ENCODE data around the gene TNIP3.

TNIP3 gene

DNA sequence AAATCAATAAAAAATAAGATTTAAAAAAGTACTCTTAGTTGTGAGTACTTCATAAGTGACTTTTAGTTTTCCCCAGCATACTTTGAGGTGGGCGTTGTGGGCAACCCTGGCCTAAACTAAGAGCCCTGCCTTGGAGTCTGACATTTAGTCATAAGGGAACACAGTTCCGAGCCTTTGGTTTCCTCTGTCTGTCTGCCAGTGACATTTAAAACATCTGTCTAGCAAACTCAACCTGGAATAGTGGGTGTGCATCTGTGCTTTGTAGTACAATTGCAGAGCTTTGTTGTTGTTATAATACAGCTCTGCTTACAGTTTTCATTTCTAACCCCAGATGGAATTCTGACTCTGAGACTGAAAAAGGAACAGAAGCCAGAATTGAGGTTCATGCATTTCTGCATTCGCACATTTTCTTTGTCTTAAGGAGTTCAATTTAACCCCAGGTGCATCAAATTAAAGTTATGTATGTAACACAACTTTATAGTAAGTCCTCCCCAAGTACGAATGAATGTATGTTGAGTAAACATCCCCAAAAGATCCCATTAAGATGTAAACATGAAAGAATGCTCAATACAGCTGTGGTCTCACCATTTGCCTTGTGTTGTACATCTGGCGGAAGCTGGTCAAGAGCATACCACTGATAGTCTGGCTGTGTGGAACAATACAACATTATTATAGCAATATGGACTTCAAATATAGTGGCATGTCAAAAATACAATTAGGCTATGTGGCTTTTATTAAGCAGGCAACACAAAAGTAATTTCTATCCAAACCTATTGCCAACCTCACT is 25.9 kb downstream of the TNIP3 start:
- Histone ChIP-seq H3K4me3 (ENCODE audit: extremely low read depth, insufficient read depth, low read length, poor library complexity, severe bottlenecking) (no peak overlapping the region), H3K36me3 (ENCODE audit: control insufficient read depth, insufficient read depth, low read length) (no peaks in the 10 kb centered on the region), H3K4me1 (ENCODE audit: control insufficient read depth, insufficient read depth, low read length, poor library complexity, severe bottlenecking) (peaks cover 6% of the 10 kb centered on the region), H3K27ac (ENCODE audit: low read depth, low read length, severe bottlenecking) (no peak overlapping the region), H3K9me3 (ENCODE audit: control insufficient read depth, low read length) (no peaks in the 10 kb centered on the region)
- 60 to 100% methylated on average over 1 to 2 of the region's 5 CpGs for WGBS, 2 experiments (ENCODE audit: insufficient coverage in 2 of 2)

DNA sequence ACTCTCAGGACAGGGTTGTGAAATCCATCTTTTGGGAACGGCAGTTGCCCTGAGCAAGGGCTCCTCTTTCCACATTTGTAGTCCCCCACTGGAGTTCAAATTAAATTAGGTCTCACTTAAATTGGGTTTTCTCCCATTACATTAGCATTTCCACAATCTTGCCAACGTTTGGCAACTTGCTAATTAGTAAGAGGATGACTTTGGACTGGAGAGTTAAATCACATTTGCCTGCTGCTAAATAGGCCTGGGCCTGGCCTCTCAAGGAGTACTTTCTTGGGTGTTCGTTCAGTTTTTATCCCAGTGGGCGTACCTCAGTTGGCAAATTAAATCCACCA is 33.8 kb downstream of the TNIP3 start:
- 71 to 95% methylated on average over 2 to 3 of the region's 4 CpGs for WGBS, 2 experiments (ENCODE audit: insufficient coverage in 2 of 2)
- Histone ChIP-seq H3K27ac (ENCODE audit: low read depth, low read length, severe bottlenecking) (no peak overlapping the region), H3K9me3 (ENCODE audit: control insufficient read depth, low read length) (no peaks in the 10 kb centered on the region), H3K4me3 (ENCODE audit: extremely low read depth, insufficient read depth, low read length, poor library complexity, severe bottlenecking) (no peak overlapping the region), H3K36me3 (ENCODE audit: control insufficient read depth, insufficient read depth, low read length) (no peaks in the 10 kb centered on the region), H3K4me1 (ENCODE audit: control insufficient read depth, insufficient read depth, low read length, poor library complexity, severe bottlenecking) (peaks cover 4% of the 10 kb centered on the region)

GRCh38 chr4:121129606-121130325 is 34.4 kb downstream of the TNIP3 start:
- peaks cover 6% of the 10 kb centered on the region for H3K4me1 ChIP-seq (ENCODE audit: control insufficient read depth, insufficient read depth, low read length, poor library complexity, severe bottlenecking)
- WGBS, 2 experiments (ENCODE audit: insufficient coverage in 2 of 2), result 95 to 100% methylated on average over 1 to 2 of the region's 4 CpGs

GRCh38 chr4:121127100-121127499 is 37.0 kb downstream of the TNIP3 start:
- H3K9me3 ChIP-seq (ENCODE audit: control insufficient read depth, low read length), result no peaks in the 10 kb centered on the region
- WGBS, 2 experiments (ENCODE audit: insufficient coverage in 2 of 2), result 83% methylated on average over 1 of the region's 1 CpG; no CpG with 5 or more reads in 1 of the 2 experiments
- H3K36me3 ChIP-seq (ENCODE audit: control insufficient read depth, insufficient read depth, low read length), result no peaks in the 10 kb centered on the region
- no peak overlapping the region for H3K27ac ChIP-seq (ENCODE audit: low read depth, low read length, severe bottlenecking)
- H3K4me1 ChIP-seq (ENCODE audit: control insufficient read depth, insufficient read depth, low read length, poor library complexity, severe bottlenecking), result peaks cover 9% of the 10 kb centered on the region
- no peak overlapping the region for H3K4me3 ChIP-seq (ENCODE audit: extremely low read depth, insufficient read depth, low read length, poor library complexity, severe bottlenecking)

More at GRCh38 chr4:121129606-121130325, 34.4 kb downstream of the TNIP3 start:
- no peaks in the 10 kb centered on the region for H3K9me3 ChIP-seq (ENCODE audit: control insufficient read depth, low read length)
- H3K4me3 ChIP-seq (ENCODE audit: extremely low read depth, insufficient read depth, low read length, poor library complexity, severe bottlenecking), result no peak overlapping the region
- H3K27ac ChIP-seq (ENCODE audit: low read depth, low read length, severe bottlenecking), result no peak overlapping the region
- no peaks in the 10 kb centered on the region for H3K36me3 ChIP-seq (ENCODE audit: control insufficient read depth, insufficient read depth, low read length)

- H3K4me1 ChIP-seq (ENCODE audit: control insufficient read depth, insufficient read depth, low read length, poor library complexity, severe bottlenecking), result peaks cover 9% of the 10 kb centered on the region
- H3K4me3 ChIP-seq (ENCODE audit: extremely low read depth, insufficient read depth, low read length, poor library complexity, severe bottlenecking), result no peak overlapping the region
- 83% methylated on average over 4 of the region's 6 CpGs; no CpG with 5 or more reads in 1 of the 2 experiments for WGBS, 2 experiments (ENCODE audit: insufficient coverage in 2 of 2)
- no peaks in the 10 kb centered on the region for H3K9me3 ChIP-seq (ENCODE audit: control insufficient read depth, low read length)
- H3K27ac ChIP-seq (ENCODE audit: low read depth, low read length, severe bottlenecking), result no peak overlapping the region
- no peaks in the 10 kb centered on the region for H3K36me3 ChIP-seq (ENCODE audit: control insufficient read depth, insufficient read depth, low read length)
Measured at GRCh38 chr4:121126449-121127006, 37.6 kb downstream of the TNIP3 start.

DNA sequence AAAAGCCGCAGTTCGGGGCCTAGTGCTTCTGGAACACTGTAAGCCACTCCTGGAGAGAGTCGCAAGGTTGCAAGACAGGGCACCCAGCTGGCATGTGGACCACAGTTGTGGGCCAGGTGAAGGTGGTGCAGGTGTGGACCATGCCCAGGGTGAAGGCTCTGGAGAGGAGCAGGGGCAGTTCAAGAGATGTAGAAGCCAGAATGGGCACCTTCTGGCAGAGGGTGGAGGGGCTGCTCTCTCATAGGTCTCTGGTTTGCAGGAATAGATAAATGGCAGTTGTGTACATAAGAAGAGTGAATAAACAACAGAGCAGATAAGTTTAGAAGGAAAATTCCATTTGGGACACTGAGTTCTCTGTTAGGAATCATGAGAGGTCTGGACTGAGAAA is 38.6 kb downstream of the TNIP3 start:
- H3K4me3 ChIP-seq (ENCODE audit: extremely low read depth, insufficient read depth, low read length, poor library complexity, severe bottlenecking), result no peak overlapping the region
- 93 to 100% methylated on average over 1 to 3 of the region's 3 CpGs for WGBS, 2 experiments (ENCODE audit: insufficient coverage in 2 of 2)
- no peaks in the 10 kb centered on the region for H3K36me3 ChIP-seq (ENCODE audit: control insufficient read depth, insufficient read depth, low read length)
- H3K9me3 ChIP-seq (ENCODE audit: control insufficient read depth, low read length), result no peaks in the 10 kb centered on the region
- H3K27ac ChIP-seq (ENCODE audit: low read depth, low read length, severe bottlenecking), result no peak overlapping the region
- peaks cover 9% of the 10 kb centered on the region for H3K4me1 ChIP-seq (ENCODE audit: control insufficient read depth, insufficient read depth, low read length, poor library complexity, severe bottlenecking)

- peaks cover 9% of the 10 kb centered on the region for H3K4me1 ChIP-seq (ENCODE audit: control insufficient read depth, insufficient read depth, low read length, poor library complexity, severe bottlenecking)
- H3K9me3 ChIP-seq (ENCODE audit: control insufficient read depth, low read length), result no peaks in the 10 kb centered on the region
- WGBS, 2 experiments (ENCODE audit: insufficient coverage in 2 of 2), result no CpG with 5 or more reads among the region's 2 CpGs
- H3K36me3 ChIP-seq (ENCODE audit: control insufficient read depth, insufficient read depth, low read length), result no peaks in the 10 kb centered on the region
- H3K4me3 ChIP-seq (ENCODE audit: extremely low read depth, insufficient read depth, low read length, poor library complexity, severe bottlenecking), result no peak overlapping the region
- H3K27ac ChIP-seq (ENCODE audit: low read depth, low read length, severe bottlenecking), result no peak overlapping the region
Measured at GRCh38 chr4:121122661-121123060, 41.5 kb downstream of the TNIP3 start.

GRCh38 chr4:121119715-121120114 is 44.4 kb downstream of the TNIP3 start:
- WGBS, 2 experiments (ENCODE audit: insufficient coverage in 2 of 2), result 80 to 100% methylated on average over 1 of the region's 1 CpG
- H3K27ac ChIP-seq (ENCODE audit: low read depth, low read length, severe bottlenecking), result no peak overlapping the region
- no peak overlapping the region for H3K4me3 ChIP-seq (ENCODE audit: extremely low read depth, insufficient read depth, low read length, poor library complexity, severe bottlenecking)
- no peaks in the 10 kb centered on the region for H3K9me3 ChIP-seq (ENCODE audit: control insufficient read depth, low read length)
- H3K36me3 ChIP-seq (ENCODE audit: control insufficient read depth, insufficient read depth, low read length), result no peaks in the 10 kb centered on the region
- H3K4me1 ChIP-seq (ENCODE audit: control insufficient read depth, insufficient read depth, low read length, poor library complexity, severe bottlenecking), result peaks cover 3% of the 10 kb centered on the region

DNA sequence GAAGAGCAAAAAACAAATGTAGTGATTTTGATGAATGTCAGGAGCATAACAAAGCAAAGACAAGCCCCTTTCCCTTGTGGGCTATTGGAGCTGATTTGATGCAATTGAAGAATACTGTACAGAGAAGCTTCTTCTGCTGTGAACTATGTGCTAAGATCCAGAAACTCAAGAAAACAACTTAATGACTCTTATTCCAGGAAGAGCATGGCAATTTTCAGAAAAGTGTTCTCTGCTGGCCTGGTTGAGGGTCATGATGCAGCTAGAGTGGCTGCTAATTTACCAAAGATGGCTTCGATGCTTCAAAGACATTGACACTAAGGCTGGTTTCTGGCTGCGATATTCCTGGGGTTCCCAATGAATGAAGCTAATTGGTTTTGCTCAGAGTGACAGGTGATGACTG is 45.8 kb downstream of the TNIP3 start:
- 62% methylated on average over 2 of the region's 2 CpGs; no CpG with 5 or more reads in 1 of the 2 experiments for WGBS, 2 experiments (ENCODE audit: insufficient coverage in 2 of 2)
- Histone ChIP-seq H3K9me3 (ENCODE audit: control insufficient read depth, low read length) (no peaks in the 10 kb centered on the region), H3K36me3 (ENCODE audit: control insufficient read depth, insufficient read depth, low read length) (no peaks in the 10 kb centered on the region), H3K4me3 (ENCODE audit: extremely low read depth, insufficient read depth, low read length, poor library complexity, severe bottlenecking) (no peak overlapping the region), H3K4me1 (ENCODE audit: control insufficient read depth, insufficient read depth, low read length, poor library complexity, severe bottlenecking) (peaks cover 3% of the 10 kb centered on the region), H3K27ac (ENCODE audit: low read depth, low read length, severe bottlenecking) (no peak overlapping the region)

DNA sequence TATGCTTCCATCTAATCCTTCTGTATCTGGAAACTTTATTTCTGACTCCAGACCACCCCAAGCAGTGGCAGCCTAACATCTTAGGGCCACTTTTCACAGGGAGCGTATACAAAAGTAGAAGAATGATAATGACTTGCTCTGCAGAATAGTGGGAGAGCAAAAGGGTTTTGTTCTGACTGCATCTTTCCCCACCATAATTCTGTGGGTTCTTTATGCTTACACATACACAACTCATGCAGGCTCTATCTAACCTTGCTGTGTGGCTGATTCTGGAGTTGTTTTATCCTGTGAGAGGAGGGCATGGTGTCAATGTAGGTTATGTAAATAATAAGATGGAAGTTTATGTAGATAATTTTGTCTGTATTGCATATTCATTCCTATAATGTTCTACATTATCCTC is 49.4 kb downstream of the TNIP3 start:
- Histone ChIP-seq H3K9me3 (ENCODE audit: control insufficient read depth, low read length) (no peaks in the 10 kb centered on the region), H3K36me3 (ENCODE audit: control insufficient read depth, insufficient read depth, low read length) (no peaks in the 10 kb centered on the region), H3K4me1 (ENCODE audit: control insufficient read depth, insufficient read depth, low read length, poor library complexity, severe bottlenecking) (no peaks in the 10 kb centered on the region), H3K4me3 (ENCODE audit: extremely low read depth, insufficient read depth, low read length, poor library complexity, severe bottlenecking) (no peak overlapping the region), H3K27ac (ENCODE audit: low read depth, low read length, severe bottlenecking) (no peak overlapping the region)
- 100% methylated on average over 1 of the region's 1 CpG; no CpG with 5 or more reads in 1 of the 2 experiments for WGBS, 2 experiments (ENCODE audit: insufficient coverage in 2 of 2)

GRCh38 chr4:121112530-121112929 is 51.6 kb downstream of the TNIP3 start:
- H3K4me3 ChIP-seq (ENCODE audit: extremely low read depth, insufficient read depth, low read length, poor library complexity, severe bottlenecking), result no peak overlapping the region
- H3K27ac ChIP-seq (ENCODE audit: low read depth, low read length, severe bottlenecking), result no peak overlapping the region
- no peaks in the 10 kb centered on the region for H3K9me3 ChIP-seq (ENCODE audit: control insufficient read depth, low read length)
- no peaks in the 10 kb centered on the region for H3K36me3 ChIP-seq (ENCODE audit: control insufficient read depth, insufficient read depth, low read length)
- no peaks in the 10 kb centered on the region for H3K4me1 ChIP-seq (ENCODE audit: control insufficient read depth, insufficient read depth, low read length, poor library complexity, severe bottlenecking)

All from mesodermal cell (in vitro differentiated cells).